HL-60 (cell line): Measurements from ENCODE around the gene TNNC1.

ENCODE experiments used
- CTCF ChIP-seq: IDR thresholded peaks from one replicate; pipeline ENCODE4 v1.5.1; 2011; ENCODE audit warnings: low read length, control low read depth, inconsistent platforms; ENCODE audit not compliant: insufficient read depth
- GABPA ChIP-seq: IDR thresholded peaks from 2 replicates; pipeline ENCODE4 v1.6.1; 2012; ENCODE audit warnings: low read depth
- POLR2AphosphoS5 ChIP-seq: IDR thresholded peaks from 2 replicates; pipeline ENCODE4 v1.6.1; 2012; ENCODE audit warnings: low read depth
- REST ChIP-seq: IDR thresholded peaks from 2 replicates; pipeline ENCODE4 v1.6.1; 2012; ENCODE audit warnings: low read depth; ENCODE audit not compliant: insufficient replicate concordance
- SPI1 ChIP-seq: IDR thresholded peaks from 2 replicates; pipeline ENCODE4 v1.6.1; 2012; ENCODE audit warnings: low read depth, mild to moderate bottlenecking, borderline replicate concordance

- TF ChIP-seq CTCF = no peak
- no peak for TF ChIP-seq REST
- no peak for TF ChIP-seq POLR2AphosphoS5
- TF ChIP-seq GABPA = no peak
- 0 out of 2 replicates have a peak, but pooled peaks have one; percentile 31 for TF ChIP-seq SPI1
These were observed 51.7 kb downstream of the TNNC1 start for GRCh38 chr3:52402101-52402521.
